ENCODE results near the gene ETAA1. TPM values are rescaled to one million over a fixed set of nuclear protein-coding genes. Genes with fewer than 3 reads are reported as not detected.

The ETAA1 gene
- total RNA-seq, 1 donor from 2014 or later: 8.6 TPM

GRCh38 chr2:67394734-67395133 lies 2.4 kb upstream of the ETAA1 start:
- TF ChIP-seq EZH2 (IDR thresholded peaks at IDR 0.05; ENCODE audit: insufficient read depth, low read length): no peak
- TF ChIP-seq CTCF (IDR thresholded peaks at IDR 0.05; ENCODE audit: insufficient read depth, low read depth, low read length): no peak
- H3K4me3 Mint-ChIP-seq (ENCODE audit: unreplicated experiment): no peak overlapping the region
- no peak for FAIRE-seq

GRCh38 chr2:67399144-67399543 lies 2.0 kb downstream of the ETAA1 start:
- H3K27ac ChIP-seq (ENCODE audit: low read depth, low read length): peak overlapping the region; percentile 35
- no peak overlapping the region for H3K4me3 Mint-ChIP-seq (ENCODE audit: unreplicated experiment)
- H2AFZ ChIP-seq (ENCODE audit: low read depth, low read length): no peak overlapping the region
- no peaks in the 10 kb centered on the region for H3K27me3 Mint-ChIP-seq (ENCODE audit: low read depth, unreplicated experiment)
- H3K27ac Mint-ChIP-seq (ENCODE audit: unreplicated experiment): no peak overlapping the region
- peak overlapping the region; percentile 84 for H3K4me2 ChIP-seq (ENCODE audit: low read length)
- peaks cover 26% of the 10 kb centered on the region for H3K4me1 Mint-ChIP-seq (ENCODE audit: low read depth, unreplicated experiment)
- no peaks in the 10 kb centered on the region for H3K36me3 Mint-ChIP-seq (ENCODE audit: low read depth, unreplicated experiment)
- peaks cover 12% of the 10 kb centered on the region for H3K36me3 ChIP-seq (ENCODE audit: insufficient read depth, low read length)
- H3K4me1 ChIP-seq (ENCODE audit: insufficient read depth, low read length): peaks cover 21% of the 10 kb centered on the region
- TF ChIP-seq EZH2 (IDR thresholded peaks at IDR 0.05; ENCODE audit: insufficient read depth, low read length): no peak
- no peaks in the 10 kb centered on the region for H3K9me3 ChIP-seq (ENCODE audit: insufficient read depth, low read depth, low read length)
- FAIRE-seq (no peak), DNase-seq (ENCODE audit: low read depth) (no peak)
- H3K9ac ChIP-seq (ENCODE audit: low read length): no peak overlapping the region
- H3K4me3 ChIP-seq (ENCODE audit: insufficient read depth, low read depth, low read length): no peak overlapping the region
- H3K27me3 ChIP-seq (ENCODE audit: insufficient read depth, low read length): no peaks in the 10 kb centered on the region
- peaks cover 26% of the 10 kb centered on the region for H3K79me2 ChIP-seq (ENCODE audit: insufficient read depth, low read length)
- H3K9me3 Mint-ChIP-seq (ENCODE audit: unreplicated experiment): no peaks in the 10 kb centered on the region
- H4K20me1 ChIP-seq (ENCODE audit: insufficient read depth, low read length): no peaks in the 10 kb centered on the region

More at GRCh38 chr2:67394734-67395133, 2.4 kb upstream of the ETAA1 start:
- DNase-seq (ENCODE audit: low read depth): peak; percentile 39
- no peaks in the 10 kb centered on the region for H3K27me3 Mint-ChIP-seq (ENCODE audit: low read depth, unreplicated experiment)
- H3K9ac ChIP-seq (ENCODE audit: low read length): no peak overlapping the region
- peak overlapping the region; percentile 15 for H3K4me2 ChIP-seq (ENCODE audit: low read length)
- H2AFZ ChIP-seq (ENCODE audit: low read depth, low read length): no peak overlapping the region
- H3K27ac ChIP-seq (ENCODE audit: low read depth, low read length): no peak overlapping the region
- no peaks in the 10 kb centered on the region for H3K9me3 ChIP-seq (ENCODE audit: insufficient read depth, low read depth, low read length)
- no peaks in the 10 kb centered on the region for H3K36me3 Mint-ChIP-seq (ENCODE audit: low read depth, unreplicated experiment)
- no peaks in the 10 kb centered on the region for H3K36me3 ChIP-seq (ENCODE audit: insufficient read depth, low read length)
- H3K9me3 Mint-ChIP-seq (ENCODE audit: unreplicated experiment): no peaks in the 10 kb centered on the region
- H3K27me3 ChIP-seq (ENCODE audit: insufficient read depth, low read length): no peaks in the 10 kb centered on the region
- H3K4me1 ChIP-seq (ENCODE audit: insufficient read depth, low read length): peaks cover 12% of the 10 kb centered on the region
- peaks cover 21% of the 10 kb centered on the region for H3K4me1 Mint-ChIP-seq (ENCODE audit: low read depth, unreplicated experiment)
- no peaks in the 10 kb centered on the region for H4K20me1 ChIP-seq (ENCODE audit: insufficient read depth, low read length)
- no peak overlapping the region for H3K4me3 ChIP-seq (ENCODE audit: insufficient read depth, low read depth, low read length)
- peaks cover 21% of the 10 kb centered on the region for H3K79me2 ChIP-seq (ENCODE audit: insufficient read depth, low read length)
- peak overlapping the region; percentile 64 for H3K27ac Mint-ChIP-seq (ENCODE audit: unreplicated experiment)

GRCh38 chr2:67399831-67400489 lies 2.8 kb downstream of the ETAA1 start:
- H3K27me3 Mint-ChIP-seq (ENCODE audit: low read depth, unreplicated experiment): no peaks in the 10 kb centered on the region
- peaks cover 19% of the 10 kb centered on the region for H3K36me3 ChIP-seq (ENCODE audit: insufficient read depth, low read length)
- H3K27ac Mint-ChIP-seq (ENCODE audit: unreplicated experiment): peak overlapping the region; percentile 80
- H3K4me3 Mint-ChIP-seq (ENCODE audit: unreplicated experiment): peak overlapping the region; percentile 31
- H3K4me1 ChIP-seq (ENCODE audit: insufficient read depth, low read length): peaks cover 21% of the 10 kb centered on the region
- H4K20me1 ChIP-seq (ENCODE audit: insufficient read depth, low read length): no peaks in the 10 kb centered on the region
- peak; percentile 45 for FAIRE-seq
- DNase-seq (ENCODE audit: low read depth): peak; percentile 65
- TF ChIP-seq CTCF (IDR thresholded peaks at IDR 0.05; ENCODE audit: insufficient read depth, low read depth, low read length): no peak
- TF ChIP-seq EZH2 (IDR thresholded peaks at IDR 0.05; ENCODE audit: insufficient read depth, low read length): no peak
- peak overlapping the region; percentile 58 for H3K9ac ChIP-seq (ENCODE audit: low read length)
- peaks cover 18% of the 10 kb centered on the region for H3K4me1 Mint-ChIP-seq (ENCODE audit: low read depth, unreplicated experiment)
- H3K9me3 Mint-ChIP-seq (ENCODE audit: unreplicated experiment): no peaks in the 10 kb centered on the region
- H3K4me3 ChIP-seq (ENCODE audit: insufficient read depth, low read depth, low read length): peak overlapping the region; percentile 26
- H3K27me3 ChIP-seq (ENCODE audit: insufficient read depth, low read length): no peaks in the 10 kb centered on the region
- no peak overlapping the region for H2AFZ ChIP-seq (ENCODE audit: low read depth, low read length)
- H3K79me2 ChIP-seq (ENCODE audit: insufficient read depth, low read length): peaks cover 26% of the 10 kb centered on the region
- peak overlapping the region; percentile 68 for H3K4me2 ChIP-seq (ENCODE audit: low read length)
- no peaks in the 10 kb centered on the region for H3K9me3 ChIP-seq (ENCODE audit: insufficient read depth, low read depth, low read length)
- H3K27ac ChIP-seq (ENCODE audit: low read depth, low read length): peak overlapping the region; percentile 91
- H3K36me3 Mint-ChIP-seq (ENCODE audit: low read depth, unreplicated experiment): no peaks in the 10 kb centered on the region

Data from astrocyte (in vitro differentiated cells and primary cell).